Stimulated activated memory B cell treated with anti-CD40 and anti-IgM and Interleukin-4, amounts not matched to agents 10 μg/mL and 1 μg/mL and 100 μg/mL, for 72 hours (primary cell): Measurements from ENCODE around the gene NANP.

Source experiments
- ATAC-seq: fragments of 150-1000 bp; cut with Tn5 transposase; 2 replicates; pipeline ENCODE4 v1.10.0; 2021
- H3K27ac Mint-ChIP-seq: one replicate; pipeline ENCODE4 v1.8.0; 2022; ENCODE audit warnings: mild to moderate bottlenecking, mixed read lengths
- H3K27me3 Mint-ChIP-seq: one replicate; pipeline ENCODE4 v1.8.0; 2022; ENCODE audit warnings: mixed read lengths
- H3K36me3 Mint-ChIP-seq: one replicate; pipeline ENCODE4 v1.8.0; 2022; ENCODE audit warnings: mixed read lengths
- H3K4me1 Mint-ChIP-seq: one replicate; pipeline ENCODE4 v1.8.0; 2022; ENCODE audit warnings: mixed read lengths
- H3K4me3 Mint-ChIP-seq: one replicate; pipeline ENCODE4 v1.8.0; 2022; ENCODE audit warnings: mild to moderate bottlenecking, moderate library complexity, mixed read lengths
- H3K9me3 Mint-ChIP-seq: one replicate; pipeline ENCODE4 v1.8.0; 2022; ENCODE audit warnings: mixed read lengths

NANP gene

DNA sequence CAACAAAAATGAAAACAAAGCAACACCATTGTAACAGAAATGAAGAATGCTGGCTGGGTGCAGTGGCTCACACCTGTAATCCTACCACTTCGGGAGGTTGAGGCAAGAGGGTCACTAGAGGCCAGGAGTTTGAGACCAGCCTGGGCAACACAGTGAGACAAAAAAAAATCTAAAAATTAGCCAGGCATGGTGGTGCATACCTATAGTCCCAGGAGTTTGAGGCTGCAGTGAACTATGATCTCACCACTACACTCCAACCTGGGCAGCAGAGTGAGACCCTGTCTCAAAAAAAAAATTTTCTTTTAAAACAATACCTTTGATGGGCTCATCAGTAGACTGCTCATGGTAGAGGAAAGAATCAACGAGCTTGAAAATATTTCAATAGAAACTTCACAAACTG is 57.0 kb downstream of the NANP start:
- no peaks in the 10 kb centered on the region for H3K4me1 Mint-ChIP-seq
- H3K27me3 Mint-ChIP-seq = peaks cover 9% of the 10 kb centered on the region
- peaks cover 4% of the 10 kb centered on the region for H3K36me3 Mint-ChIP-seq
- H3K27ac Mint-ChIP-seq = no peak overlapping the region
- H3K4me3 Mint-ChIP-seq = no peak overlapping the region
- H3K9me3 Mint-ChIP-seq = no peaks in the 10 kb centered on the region
- no peak for ATAC-seq

DNA sequence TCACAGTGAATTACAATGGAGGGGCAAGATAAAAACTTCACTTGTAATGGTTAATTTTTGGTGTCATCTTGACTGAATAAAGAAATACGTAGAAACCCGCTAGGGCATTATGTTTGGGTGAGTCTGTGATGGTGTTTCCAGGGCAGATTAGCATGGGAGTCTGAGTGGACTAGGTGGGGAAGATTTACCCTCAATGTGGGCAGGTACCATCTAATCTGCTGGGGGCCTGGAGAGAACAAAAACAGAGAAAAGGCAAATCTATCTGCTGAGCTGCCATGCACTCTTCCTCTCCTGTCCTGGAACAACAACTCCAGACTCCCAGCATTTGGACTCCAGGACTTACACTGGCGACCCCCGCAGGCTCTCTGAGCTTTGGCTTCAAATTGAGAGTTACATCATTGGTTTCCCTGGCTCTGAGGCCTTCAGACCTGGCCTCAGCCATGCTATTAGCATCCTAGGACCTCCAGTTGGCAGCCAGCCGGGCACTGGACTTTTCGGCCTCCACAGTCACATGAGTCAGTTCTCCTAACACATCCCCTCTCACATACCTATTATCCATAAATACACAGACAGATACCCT is 58.1 kb downstream of the NANP start:
- no peak for ATAC-seq

DNA sequence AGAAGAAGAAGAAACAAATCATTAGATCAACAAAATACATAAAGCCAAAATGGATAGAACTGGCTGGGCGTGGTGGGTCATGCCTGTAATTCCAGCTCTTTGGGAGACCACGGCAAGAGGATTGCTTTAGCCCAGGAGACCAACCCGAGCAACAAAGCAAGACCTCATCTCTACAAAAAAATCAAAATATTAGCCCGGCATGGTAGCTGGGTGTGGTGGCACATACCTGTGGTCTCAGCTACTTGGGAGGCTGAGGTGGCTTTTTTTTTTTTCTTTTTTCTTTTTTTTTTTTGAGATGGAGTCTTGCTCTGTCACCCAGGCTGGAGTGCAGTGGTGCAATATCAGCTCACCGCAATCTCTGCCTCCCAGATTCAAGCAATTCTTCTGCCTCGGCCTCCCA is 59.9 kb downstream of the NANP start:
- no peak for ATAC-seq
- no peak overlapping the region for H3K4me3 Mint-ChIP-seq
- H3K36me3 Mint-ChIP-seq = peaks cover 4% of the 10 kb centered on the region
- no peaks in the 10 kb centered on the region for H3K9me3 Mint-ChIP-seq
- no peaks in the 10 kb centered on the region for H3K4me1 Mint-ChIP-seq
- no peak overlapping the region for H3K27ac Mint-ChIP-seq
- peaks cover 9% of the 10 kb centered on the region for H3K27me3 Mint-ChIP-seq

More for the DNA sequence above, 58.1 kb downstream of the NANP start:
- H3K9me3 Mint-ChIP-seq = no peaks in the 10 kb centered on the region
- H3K27ac Mint-ChIP-seq = no peak overlapping the region
- H3K27me3 Mint-ChIP-seq = peaks cover 9% of the 10 kb centered on the region
- H3K4me3 Mint-ChIP-seq = no peak overlapping the region
- H3K4me1 Mint-ChIP-seq = no peaks in the 10 kb centered on the region
- peaks cover 4% of the 10 kb centered on the region for H3K36me3 Mint-ChIP-seq

- H3K4me1 Mint-ChIP-seq = no peaks in the 10 kb centered on the region
- H3K36me3 Mint-ChIP-seq = peaks cover 4% of the 10 kb centered on the region
- no peak overlapping the region for H3K4me3 Mint-ChIP-seq
- H3K27me3 Mint-ChIP-seq = peaks cover 9% of the 10 kb centered on the region
- no peaks in the 10 kb centered on the region for H3K9me3 Mint-ChIP-seq
- H3K27ac Mint-ChIP-seq = no peak overlapping the region
- ATAC-seq = no peak
Measured at GRCh38 chr20:25563362-25563761, 60.5 kb downstream of the NANP start.
